ENCODE results near the gene SARDH. TPM values are rescaled to one million over a fixed set of nuclear protein-coding genes. Genes with fewer than 3 reads are reported as not detected.

Gene SARDH
- total and polyA plus RNA-seq, 2 donors from 2014 or later, result 4.6 to 12.0 TPM

DNA sequence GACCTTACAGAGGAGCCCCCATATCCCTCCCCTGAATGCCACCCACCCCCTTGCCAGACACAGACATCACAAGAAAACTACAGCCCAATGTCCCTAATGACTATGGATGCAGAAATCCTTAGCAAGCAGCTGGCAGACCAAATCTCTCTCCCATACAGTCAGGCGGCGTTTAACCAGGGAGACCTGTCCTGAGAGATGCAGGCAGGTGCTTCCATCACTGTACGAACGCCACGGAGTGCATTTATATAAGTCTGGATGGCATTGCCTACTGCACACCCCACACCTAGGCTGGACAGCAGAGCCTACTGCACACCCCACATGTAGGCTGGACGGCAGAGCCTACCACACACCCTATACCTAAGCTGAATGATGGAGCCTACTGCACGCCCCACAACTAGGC is 34.4 kb upstream of the SARDH start:
- no peak overlapping the region for H3K4me3 ChIP-seq (ENCODE audit: low read length in 3 of 3)
- no peak overlapping the region for H3K9ac ChIP-seq (ENCODE audit: low read length in 3 of 3)
- DNase-seq, result peak in 1 of 5 donors; percentile 39
- H3K9me3 ChIP-seq (ENCODE audit: control insufficient read depth in 2 of 3, insufficient read depth in 1 of 3, low read length in 3 of 3), result peaks cover 0 to 4% (median 3%) of the 10 kb centered on the region in 3 donors
- no peaks in the 10 kb centered on the region for H3K27me3 ChIP-seq (ENCODE audit: control insufficient read depth, insufficient read depth, low read length)
- TF ChIP-seq CTCF (IDR thresholded peaks at IDR 0.05; ENCODE audit: borderline replicate concordance, extremely low read depth, insufficient read depth), result no peak
- peaks cover 12 to 25% (median 21%) of the 10 kb centered on the region in 3 donors for H3K36me3 ChIP-seq (ENCODE audit: control insufficient read depth in 2 of 3, insufficient read depth in 3 of 3, low read length in 3 of 3)
- FAIRE-seq, result no peak
- H3K27ac ChIP-seq (ENCODE audit: low read depth in 2 of 2, low read length in 2 of 2), result no peak overlapping the region
- intact Hi-C loops (cut with DNase I), result no loop called here
- peaks cover 0 to 2% (median 0%) of the 10 kb centered on the region in 3 donors for H3K4me1 ChIP-seq (ENCODE audit: control insufficient read depth in 2 of 3, insufficient read depth in 2 of 3, low read depth in 1 of 3, low read length in 3 of 3)

DNA sequence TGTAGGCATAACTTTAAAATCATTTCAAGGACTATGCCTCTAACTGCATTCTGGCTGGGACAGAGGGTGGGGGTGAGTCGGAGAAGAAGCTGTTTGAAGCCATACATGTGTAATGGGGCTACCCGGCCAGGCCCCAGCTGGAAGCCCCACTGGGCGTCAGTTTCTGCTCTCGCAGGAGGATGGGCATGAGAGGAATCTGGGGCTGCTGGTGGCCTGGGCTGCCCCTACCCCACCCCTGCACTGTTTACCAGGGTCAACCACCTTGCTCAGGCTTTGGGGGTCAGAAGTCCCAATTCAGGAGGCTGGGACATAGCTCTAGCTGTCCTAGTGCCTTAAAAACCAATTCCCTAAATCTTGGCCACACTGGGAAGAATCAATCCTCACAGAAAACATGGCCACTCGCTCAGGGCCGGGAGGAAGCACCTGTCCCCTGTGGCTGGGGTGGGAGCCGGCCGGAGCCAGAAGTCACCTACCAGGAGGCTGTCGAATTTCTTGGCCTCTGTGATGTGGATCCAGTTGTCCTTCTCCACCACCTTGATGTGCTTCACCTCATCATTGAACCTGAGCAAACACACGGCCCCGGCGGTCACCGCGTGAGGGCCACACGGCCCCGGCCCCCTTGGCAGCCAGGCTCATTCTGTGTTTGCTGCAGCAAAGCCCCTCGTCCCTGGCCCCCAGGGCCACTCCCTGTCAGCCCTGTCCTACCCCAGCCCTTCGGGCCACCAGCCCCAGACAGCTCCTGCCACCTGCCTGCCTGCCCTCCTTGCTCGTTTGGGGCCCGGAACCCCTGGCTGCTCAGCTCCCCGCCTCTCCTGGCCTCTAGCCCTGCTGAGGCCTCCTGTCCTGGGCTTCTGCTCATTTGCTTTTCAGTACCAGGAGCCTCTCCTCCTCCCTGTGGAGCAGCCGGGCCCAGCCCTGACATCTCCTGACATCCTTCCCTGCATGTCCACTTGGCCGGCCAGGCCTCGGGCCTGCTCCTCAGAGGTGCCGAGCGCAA is 33.6 kb upstream of the SARDH start:
- Histone ChIP-seq H3K4me1 (ENCODE audit: control insufficient read depth in 2 of 3, insufficient read depth in 2 of 3, low read depth in 1 of 3, low read length in 3 of 3) (peaks cover 0 to 2% (median 0%) of the 10 kb centered on the region in 3 donors), H3K36me3 (ENCODE audit: control insufficient read depth in 2 of 3, insufficient read depth in 3 of 3, low read length in 3 of 3) (peaks cover 15 to 28% (median 23%) of the 10 kb centered on the region in 3 donors), H3K9me3 (ENCODE audit: control insufficient read depth in 2 of 3, insufficient read depth in 1 of 3, low read length in 3 of 3) (peaks cover 0 to 12% (median 4%) of the 10 kb centered on the region in 3 donors), H3K27me3 (ENCODE audit: control insufficient read depth, insufficient read depth, low read length) (no peaks in the 10 kb centered on the region), H3K9ac (ENCODE audit: low read length in 3 of 3) (no peak overlapping the region), H3K4me3 (ENCODE audit: low read length in 3 of 3) (no peak overlapping the region), H3K27ac (ENCODE audit: low read depth in 2 of 2, low read length in 2 of 2) (no peak overlapping the region)
- no peak for TF ChIP-seq CTCF (IDR thresholded peaks at IDR 0.05; ENCODE audit: borderline replicate concordance, extremely low read depth, insufficient read depth)
- intact Hi-C loops (cut with DNase I), result no loop called here
- DNase-seq, result peak in 2 of 5 donors; percentile 30 to 53
- no peak for FAIRE-seq

DNA sequence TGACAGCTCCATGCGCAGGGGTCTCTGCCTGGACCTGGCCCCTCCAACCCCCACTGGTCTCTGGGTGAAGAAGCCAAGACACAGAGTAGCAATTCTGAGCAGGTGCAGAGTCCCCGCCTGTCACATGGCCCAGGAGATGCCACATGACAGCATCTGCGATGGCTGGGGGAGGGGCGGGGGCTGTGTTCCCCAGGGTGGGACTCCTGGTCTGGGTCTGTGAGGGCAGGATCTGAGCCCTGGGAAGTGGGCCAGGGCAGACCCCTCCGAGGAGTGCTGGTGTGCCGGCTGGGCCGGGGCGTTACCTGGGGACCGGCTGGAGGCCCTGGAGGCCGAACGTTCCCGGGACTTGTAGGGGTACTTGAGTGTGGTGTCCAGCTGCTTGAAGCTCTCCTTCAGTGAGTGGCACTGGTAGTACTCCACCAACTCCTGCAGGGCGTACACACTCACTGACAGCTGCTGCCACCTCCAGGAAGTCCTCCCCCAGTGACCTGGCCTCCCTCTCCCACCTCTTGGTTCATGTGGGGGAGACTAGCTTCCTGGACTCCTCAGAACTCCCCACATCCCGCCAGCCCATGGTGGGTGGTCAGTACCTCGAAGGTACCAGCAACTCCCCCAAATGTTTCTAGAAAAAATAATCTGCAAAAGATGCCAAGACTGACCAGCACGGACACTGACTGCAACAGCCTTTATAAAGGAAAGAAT is 32.1 kb upstream of the SARDH start:
- no peak for TF ChIP-seq CTCF (IDR thresholded peaks at IDR 0.05; ENCODE audit: borderline replicate concordance, extremely low read depth, insufficient read depth)
- peaks cover 15 to 31% (median 20%) of the 10 kb centered on the region in 3 donors for H3K36me3 ChIP-seq (ENCODE audit: control insufficient read depth in 2 of 3, insufficient read depth in 3 of 3, low read length in 3 of 3)
- DNase-seq (peak in 2 of 5 donors; percentile 41 to 70), FAIRE-seq (no peak)
- H3K9ac ChIP-seq (ENCODE audit: low read length in 3 of 3), result no peak overlapping the region
- no peak overlapping the region for H3K4me3 ChIP-seq (ENCODE audit: low read length in 3 of 3)
- peaks cover 0 to 12% (median 4%) of the 10 kb centered on the region in 3 donors for H3K9me3 ChIP-seq (ENCODE audit: control insufficient read depth in 2 of 3, insufficient read depth in 1 of 3, low read length in 3 of 3)
- intact Hi-C loops (cut with DNase I), result no loop called here
- no peak overlapping the region for H3K27ac ChIP-seq (ENCODE audit: low read depth in 2 of 2, low read length in 2 of 2)
- H3K4me1 ChIP-seq (ENCODE audit: control insufficient read depth in 2 of 3, insufficient read depth in 2 of 3, low read depth in 1 of 3, low read length in 3 of 3), result peaks cover 0 to 2% (median 0%) of the 10 kb centered on the region in 3 donors
- H3K27me3 ChIP-seq (ENCODE audit: control insufficient read depth, insufficient read depth, low read length), result no peaks in the 10 kb centered on the region

Data from kidney (tissue), 14 donors.